Adrenal gland (tissue), 12 donors: ENCODE results near the gene FHAD1. TPM values are rescaled to one million over a fixed set of nuclear protein-coding genes. Genes with fewer than 3 reads are reported as not detected.

Experiments used
- DNase-seq, 7 donors: peaks; one replicate each; pipeline ENCODE4 v3.0.0-alpha.2; 2019 to 2020
- H3K27ac ChIP-seq, 5 donors: fragments of 200-600 bp; sonication (generic) in 4 of 5; 1 replicate in 3 of 5; 2 replicates in 2 of 5; pipeline versions ENCODE4 v1.5.1 to v1.8.0; 2016 to 2020; ENCODE audit warnings: mild to moderate bottlenecking in 1 of 5
- H3K27me3 ChIP-seq: fragments of 200-600 bp; 2 replicates; pipeline ENCODE4 v1.8.0; 2021
- H3K36me3 ChIP-seq, 2 donors: fragments of 200-600 bp; replicated peaks in 1 of 2; 1 replicate in 1 of 2; 2 replicates in 1 of 2; pipeline versions ENCODE4 v1.5.1 to v1.8.0; 2018 to 2022
- H3K4me1 ChIP-seq, 2 donors: fragments of 200-600 bp; replicated peaks in 1 of 2; 1 replicate in 1 of 2; 2 replicates in 1 of 2; pipeline versions ENCODE4 v1.5.1 to v1.8.0; 2018 to 2021
- H3K4me3 ChIP-seq, 4 donors: fragments of 200-600 bp; sonication (generic) in 3 of 4; one replicate each; pipeline ENCODE4 v1.5.1; 2016 to 2018
- H3K9me3 ChIP-seq, 3 donors: fragments of 200-600 bp; sonication (generic) in 1 of 3; replicated peaks in 1 of 3; 1 replicate in 2 of 3; 2 replicates in 1 of 3; pipeline versions ENCODE4 v1.5.1 to v1.8.0; 2016 to 2021
- POLR2A ChIP-seq, 2 donors: fragments of 450-650 bp; IDR thresholded peaks; one replicate each; pipeline ENCODE4 v1.6.1; 2017; ENCODE audit warnings: antibody characterized with exemption in 2 of 2, mild to moderate bottlenecking in 2 of 2, moderate library complexity in 1 of 2
- WGBS, 4 donors: extraction: QIAGEN DNeasy Blood & Tissue Kit in 2 of 4; methylation state at CpG; one replicate each; pipeline versions ENCODE4 v1.1.5 to v1.1.7; 2013 to 2017; 5-methylcytosine and 5-hydroxymethylcytosine counted together
- intact Hi-C, 2 donors: fragments of 100-400 bp; cut with DNase I; formaldehyde crosslinking; loops; one replicate each; pipeline versions ENCODE4 v1.14.1 to v1.15.0; 2022 to 2023
- polyA plus RNA-seq, 3 donors: library from polyadenylated mRNA; stranded (reverse); fragments of 200-250 nt in 2 of 3; fragments of 350-450 nt in 1 of 3; fragmentation: Illumina TruSeq in 1 of 3; extraction: RNeasy Lipid Tissue Mini Kit (QIAGEN cat#74804) in 1 of 3; gene quantifications; one replicate each; pipeline ENCODE4 v1.2.3, GENCODE V29; 2013 to 2014
- total RNA-seq, 9 donors: library from RNA; depleted of rRNA in 4 of 9; stranded (reverse); fragments of >200 nt in 4 of 9; fragments of 120-200 nt in 1 of 9; fragmentation: NEBNext Ultra II Directional in 1 of 9; extraction: Animal tissue kit (Norgen Biotek cat#: 25700) in 1 of 9; gene quantifications; one replicate each; pipeline versions ENCODE4 v1.1.0 to v1.2.4, GENCODE V29; 2013 to 2023
- TF ChIP-seq, protein P1 (sequence below), 6 experiments: fragments of 450-650 bp in 4 of 6; fragments of 200-600 bp in 2 of 6; sonication (generic) in 1 of 6; IDR thresholded peaks; 1 replicate in 5 of 6; 2 replicates in 1 of 6; pipeline versions ENCODE4 v1.5.1 to v1.8.0; 2016 to 2021; ENCODE audit warnings: antibody characterized with exemption in 6 of 6, mild to moderate bottlenecking in 2 of 6, moderate library complexity in 1 of 6
- donor health status: healthy with polysubstance abuse.
- donor health status: Bipolar disorder and iron deficiency.
- donor health status: DM: yes; HTN: yes; CAD: no.
- donor health status: DM: no; HTN: no; CAD: no.
- donor health status: DM: no; HTN: no; CAD: no.
- donor health status: DM: yes; HTN: yes; CAD: no.

Gene FHAD1
- total and polyA plus RNA-seq, 12 donors, result 0.09 to 1.6 (median 0.57) TPM; not detected in 1

GRCh38 chr1:15445390-15446122 lies 198.5 kb downstream of the FHAD1 start:
- 61 to 83% (median 76%) methylated on average over 9 to 14 of the region's 14 CpGs for WGBS, 4 donors
- no peaks in the 10 kb centered on the region for H3K9me3 ChIP-seq
- H3K27ac ChIP-seq, result no peak overlapping the region
- H3K27me3 ChIP-seq, result no peaks in the 10 kb centered on the region
- no peak overlapping the region for H3K4me3 ChIP-seq
- H3K36me3 ChIP-seq, result no peaks in the 10 kb centered on the region
- intact Hi-C loops, result no loop called here
- DNase-seq, result no peak
- no peaks in the 10 kb centered on the region for H3K4me1 ChIP-seq
- TF ChIP-seq, protein P1, sequence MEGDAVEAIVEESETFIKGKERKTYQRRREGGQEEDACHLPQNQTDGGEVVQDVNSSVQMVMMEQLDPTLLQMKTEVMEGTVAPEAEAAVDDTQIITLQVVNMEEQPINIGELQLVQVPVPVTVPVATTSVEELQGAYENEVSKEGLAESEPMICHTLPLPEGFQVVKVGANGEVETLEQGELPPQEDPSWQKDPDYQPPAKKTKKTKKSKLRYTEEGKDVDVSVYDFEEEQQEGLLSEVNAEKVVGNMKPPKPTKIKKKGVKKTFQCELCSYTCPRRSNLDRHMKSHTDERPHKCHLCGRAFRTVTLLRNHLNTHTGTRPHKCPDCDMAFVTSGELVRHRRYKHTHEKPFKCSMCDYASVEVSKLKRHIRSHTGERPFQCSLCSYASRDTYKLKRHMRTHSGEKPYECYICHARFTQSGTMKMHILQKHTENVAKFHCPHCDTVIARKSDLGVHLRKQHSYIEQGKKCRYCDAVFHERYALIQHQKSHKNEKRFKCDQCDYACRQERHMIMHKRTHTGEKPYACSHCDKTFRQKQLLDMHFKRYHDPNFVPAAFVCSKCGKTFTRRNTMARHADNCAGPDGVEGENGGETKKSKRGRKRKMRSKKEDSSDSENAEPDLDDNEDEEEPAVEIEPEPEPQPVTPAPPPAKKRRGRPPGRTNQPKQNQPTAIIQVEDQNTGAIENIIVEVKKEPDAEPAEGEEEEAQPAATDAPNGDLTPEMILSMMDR (IDR thresholded peaks at IDR 0.05), result no peak
- no peak for TF ChIP-seq POLR2A (IDR thresholded peaks at IDR 0.05)

DNA sequence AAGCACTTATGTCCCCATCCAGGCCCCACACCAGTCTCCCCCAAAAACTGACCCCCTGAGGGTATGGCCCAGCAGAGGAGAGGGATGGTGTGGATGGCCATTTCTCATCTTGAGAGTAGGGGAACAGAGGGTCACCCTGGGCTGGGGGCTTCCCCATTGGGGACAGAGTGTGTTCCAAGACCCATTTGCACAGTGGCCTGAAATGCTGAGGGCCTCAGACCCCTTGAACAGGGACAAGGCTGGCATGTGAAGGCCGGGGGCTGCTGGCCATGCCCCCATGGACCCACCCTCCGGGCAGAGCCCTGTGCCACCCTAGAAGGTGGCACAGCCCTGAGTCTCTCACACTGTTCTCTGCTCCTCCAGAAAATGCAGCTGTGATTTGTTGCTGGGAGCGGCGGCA lies 199.2 kb downstream of the FHAD1 start:
- no peaks in the 10 kb centered on the region for H3K36me3 ChIP-seq
- H3K27me3 ChIP-seq, result no peaks in the 10 kb centered on the region
- 75 to 91% (median 79%) methylated on average over 2 to 4 of the region's 4 CpGs for WGBS, 4 donors
- H3K9me3 ChIP-seq, result no peaks in the 10 kb centered on the region
- TF ChIP-seq, protein P1 (IDR thresholded peaks at IDR 0.05), result no peak
- TF ChIP-seq POLR2A (IDR thresholded peaks at IDR 0.05), result no peak
- intact Hi-C loops, result no loop called here
- no peak overlapping the region for H3K4me3 ChIP-seq
- DNase-seq, result no peak
- H3K4me1 ChIP-seq, result no peaks in the 10 kb centered on the region
- no peak overlapping the region for H3K27ac ChIP-seq

Other genes starting within 250 kb of the FHAD1 start
- gene TMEM51, start 93.5 kb upstream of the FHAD1 start, total RNA-seq, result 10 to 100 TPM in 8 of 9 donors, 1 to 10 TPM in 1; 4.0 to 46.5 (median 31.9) TPM
- 10 to 100 TPM; 14.6 to 35.9 (median 19.7) TPM for gene TMEM51, start 93.5 kb upstream of the FHAD1 start, polyA plus RNA-seq
- 100 to 1,000 TPM in 2 of 9 donors, 10 to 100 TPM in 7; 67.2 to 113 (median 85.6) TPM for gene EFHD2, start 162.7 kb downstream of the FHAD1 start, total RNA-seq
- 100 to 1,000 TPM in 2 of 3 donors, 10 to 100 TPM in 1; 47.4 to 119 (median 111) TPM for gene EFHD2, start 162.7 kb downstream of the FHAD1 start, polyA plus RNA-seq
- 1 to 10 TPM in 2 of 9 donors, under 1 TPM in 2, not detected in 5; 0.22 to 3.5 (median 1.8) TPM for gene CTRC, start 191.2 kb downstream of the FHAD1 start, total RNA-seq
- gene CTRC, start 191.2 kb downstream of the FHAD1 start, polyA plus RNA-seq, result 1 to 10 TPM in 1 of 3 donors, under 1 TPM in 1, not detected in 1; 0.56 to 1.3 TPM
- gene CELA2A, start 209.5 kb downstream of the FHAD1 start, total RNA-seq, result 10 to 100 TPM in 5 of 9 donors, 1 to 10 TPM in 3, under 1 TPM in 1; 0.97 to 45.4 (median 11.0) TPM
- 10 to 100 TPM in 1 of 3 donors, 1 to 10 TPM in 2; 1.2 to 16.4 (median 3.9) TPM for gene CELA2A, start 209.5 kb downstream of the FHAD1 start, polyA plus RNA-seq
- 10 to 100 TPM in 4 of 9 donors, 1 to 10 TPM in 3, not detected in 2; 1.7 to 28.1 (median 10.1) TPM for gene CELA2B, start 228.9 kb downstream of the FHAD1 start, total RNA-seq
- gene CELA2B, start 228.9 kb downstream of the FHAD1 start, polyA plus RNA-seq, result 1 to 10 TPM in 2 of 3 donors, not detected in 1; 6.0 to 6.8 TPM